KMS-11 (cell line): ENCODE results near the gene LRRC14B.
"Not testable (repeated sequence)": the region's sequence is repeated elsewhere in the genome, so short reads cannot be mapped to it uniquely, and the experiment has no call there.

ENCODE experiments used
- H2AFZ ChIP-seq: fragments of 200-600 bp; sonication (generic); 2 replicates; pipeline ENCODE4 v1.6.1; 2016; ENCODE audit warnings: antibody characterized with exemption, mixed run types, low read depth
- H3K27ac ChIP-seq: fragments of 200-600 bp; sonication (generic); 2 replicates; pipeline ENCODE4 v1.6.1; 2016; ENCODE audit warnings: mild to moderate bottlenecking, mixed run types
- H3K27me3 ChIP-seq: fragments of 200-600 bp; sonication (generic); 2 replicates; pipeline ENCODE4 v1.6.1; 2017; ENCODE audit warnings: mild to moderate bottlenecking, low read depth, mixed run types, moderate library complexity; ENCODE audit not compliant: insufficient read depth
- H3K36me3 ChIP-seq: fragments of 200-600 bp; sonication (generic); 2 replicates; pipeline ENCODE4 v1.6.1; 2017; ENCODE audit warnings: mild to moderate bottlenecking, mixed run types; ENCODE audit not compliant: insufficient read depth
- H3K4me1 ChIP-seq: fragments of 200-600 bp; sonication (generic); 2 replicates; pipeline ENCODE4 v1.6.1; 2016; ENCODE audit warnings: mild to moderate bottlenecking, low read depth, mixed run types; ENCODE audit not compliant: poor library complexity, severe bottlenecking
- H3K4me2 ChIP-seq: fragments of 200-600 bp; sonication (generic); 2 replicates; pipeline ENCODE4 v1.7.0; 2016; ENCODE audit warnings: mild to moderate bottlenecking, mixed run types
- H3K4me3 ChIP-seq: fragments of 200-600 bp; sonication (generic); IDR thresholded peaks from 2 replicates; pipeline ENCODE4 v1.6.1; 2017; ENCODE audit warnings: low read depth, low read length, mixed read lengths; ENCODE audit not compliant: insufficient read depth
- H3K79me2 ChIP-seq: fragments of 200-600 bp; sonication (generic); 2 replicates; pipeline ENCODE4 v1.6.1; 2016; ENCODE audit warnings: low read depth, mixed run types; ENCODE audit not compliant: insufficient read depth
- H3K9ac ChIP-seq: fragments of 200-600 bp; sonication (generic); 2 replicates; pipeline ENCODE4 v1.6.1; 2016; ENCODE audit warnings: mild to moderate bottlenecking, mixed run types
- H4K20me1 ChIP-seq: fragments of 200-600 bp; sonication (generic); 2 replicates; pipeline ENCODE4 v1.6.1; 2016; ENCODE audit warnings: mild to moderate bottlenecking, mixed run types; ENCODE audit not compliant: insufficient read depth
- CTCF ChIP-seq: fragments of 200-600 bp; sonication (generic); conservative IDR thresholded peaks from 2 replicates; pipeline ENCODE4 v1.6.1; 2017; ENCODE audit warnings: low read depth, mild to moderate bottlenecking, antibody characterized with exemption, low read length, moderate library complexity, mixed read lengths

Gene LRRC14B

GRCh38 chr5:208449-209114 lies 17.3 kb downstream of the LRRC14B start:
- Histone ChIP-seq H3K27me3 (no peaks in the 10 kb centered on the region), H3K79me2 (peaks cover 41% of the 10 kb centered on the region), H3K4me2 (no peak overlapping the region), H4K20me1 (no peaks in the 10 kb centered on the region), H3K4me1 (no peaks in the 10 kb centered on the region), H3K36me3 (peaks cover 6% of the 10 kb centered on the region; the same call in 1 of the 2 replicates), H2AFZ (no peak overlapping the region), H3K4me3 (no peak overlapping the region), H3K9ac (no peak overlapping the region), H3K27ac (no peak overlapping the region)
- TF ChIP-seq CTCF, result no peak

- no peak overlapping the region for H3K4me2 ChIP-seq
- no peak overlapping the region for H3K9ac ChIP-seq
- no peak overlapping the region for H3K27ac ChIP-seq
- H3K27me3 ChIP-seq, result no peaks in the 10 kb centered on the region
- peaks cover 57% of the 10 kb centered on the region for H3K79me2 ChIP-seq
- no peaks in the 10 kb centered on the region for H3K4me1 ChIP-seq
- no peak overlapping the region for H3K4me3 ChIP-seq
- TF ChIP-seq CTCF, result no peak
- no peaks in the 10 kb centered on the region for H4K20me1 ChIP-seq
- no peaks in the 10 kb centered on the region; the same call in 1 of the 2 replicates for H3K36me3 ChIP-seq
- no peak overlapping the region for H2AFZ ChIP-seq
Observed at GRCh38 chr5:213803-214395, 22.6 kb downstream of the LRRC14B start.

- H4K20me1 ChIP-seq, H3K4me1 ChIP-seq, H3K9ac ChIP-seq, H3K4me2 ChIP-seq, H3K27ac ChIP-seq, H3K4me3 ChIP-seq, H3K36me3 ChIP-seq, H3K27me3 ChIP-seq, H2AFZ ChIP-seq: not testable (repeated sequence)
- H3K79me2 ChIP-seq, result peaks cover 62% of the 10 kb centered on the region
Observed at GRCh38 chr5:215256-215655, 24.0 kb downstream of the LRRC14B start.

- H3K4me3 ChIP-seq, H3K9ac ChIP-seq, H3K36me3 ChIP-seq, H3K4me2 ChIP-seq, H3K27me3 ChIP-seq, H3K27ac ChIP-seq, H3K4me1 ChIP-seq, H2AFZ ChIP-seq, H4K20me1 ChIP-seq: not testable (repeated sequence)
- peaks cover 68% of the 10 kb centered on the region for H3K79me2 ChIP-seq
Observed at GRCh38 chr5:216076-216475, 24.8 kb downstream of the LRRC14B start.

- not testable (repeated sequence) for H3K27me3 ChIP-seq, H3K36me3 ChIP-seq, H4K20me1 ChIP-seq, H3K4me3 ChIP-seq
- H3K79me2 ChIP-seq, result peaks cover 85% of the 10 kb centered on the region
- peak within 1 kb of the TSS; percentile 82 for H3K4me2 ChIP-seq
- H3K27ac ChIP-seq, result peak within 1 kb of the TSS; percentile 60
- peaks cover 19% of the 10 kb centered on the region for H3K4me1 ChIP-seq
- H2AFZ ChIP-seq, result peak within 1 kb of the TSS; percentile 55
- peak within 1 kb of the TSS; percentile 85 for H3K9ac ChIP-seq
Observed at GRCh38 chr5:217494-218456, 26.5 kb downstream of the LRRC14B start, which contains the start of the genes CCDC127 and SDHA. Gene CCDC127, minus strand, starts transcription at chr5:218153. Its CDS starts 1,304 bp downstream, at chr5:216849. Gene SDHA, plus strand, starts transcription at chr5:218320. Its CDS starts 36 bp downstream, at chr5:218356.
